ENCODE data around the gene CLDN22.

The CLDN22 gene

GRCh38 chr4:183321079-183321478 lies 1.0 kb upstream of the CLDN22 start:
- DNase-seq, result no peak

- DNase-seq, result no peak
These were observed 1.4 kb downstream of the CLDN22 start for GRCh38 chr4:183318656-183319055.

DNA sequence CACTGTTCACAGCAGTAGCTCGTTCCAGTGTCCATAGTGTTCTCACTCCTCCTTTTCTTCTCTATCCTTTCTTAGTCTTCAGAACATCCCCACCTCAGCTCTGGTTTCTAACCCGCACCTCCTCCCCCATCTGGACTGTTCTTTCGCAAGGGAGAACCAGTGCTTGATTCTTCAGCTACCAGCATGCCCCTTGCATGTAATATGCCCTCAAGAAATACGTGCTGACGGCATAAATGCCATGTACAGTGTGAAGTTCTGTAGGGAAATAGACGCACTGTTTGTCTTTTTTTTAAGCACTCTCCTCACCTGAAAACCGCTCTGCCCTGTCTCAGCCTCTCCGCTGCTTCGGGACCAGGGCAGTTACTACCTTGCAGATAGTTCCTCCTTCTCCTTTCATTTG lies 5.3 kb downstream of the CLDN22 start:
- DNase-seq, result no peak

- DNase-seq, result no peak
These were observed 5.7 kb downstream of the CLDN22 start for GRCh38 chr4:183314336-183314735.

DNA sequence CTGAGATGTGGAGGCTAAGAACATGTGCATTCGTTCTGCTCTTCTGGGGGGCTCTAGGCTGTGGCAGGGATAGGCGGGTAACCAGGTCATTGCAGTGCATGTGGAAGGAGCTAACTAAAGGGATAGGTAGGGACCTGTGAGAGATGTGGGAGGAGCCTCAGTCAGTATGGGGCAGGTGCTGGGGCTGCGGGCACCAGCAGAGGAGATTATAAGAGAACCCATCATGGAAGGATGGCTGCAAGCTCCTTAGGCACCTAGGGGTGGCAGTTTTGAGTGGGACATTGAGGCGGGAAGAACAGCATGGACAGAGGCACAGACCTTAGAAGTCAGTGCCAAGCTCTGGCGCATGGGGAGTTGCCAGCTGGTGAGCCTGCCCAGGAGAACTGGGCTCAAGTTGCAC lies 7.2 kb downstream of the CLDN22 start:
- no peak for DNase-seq

DNA sequence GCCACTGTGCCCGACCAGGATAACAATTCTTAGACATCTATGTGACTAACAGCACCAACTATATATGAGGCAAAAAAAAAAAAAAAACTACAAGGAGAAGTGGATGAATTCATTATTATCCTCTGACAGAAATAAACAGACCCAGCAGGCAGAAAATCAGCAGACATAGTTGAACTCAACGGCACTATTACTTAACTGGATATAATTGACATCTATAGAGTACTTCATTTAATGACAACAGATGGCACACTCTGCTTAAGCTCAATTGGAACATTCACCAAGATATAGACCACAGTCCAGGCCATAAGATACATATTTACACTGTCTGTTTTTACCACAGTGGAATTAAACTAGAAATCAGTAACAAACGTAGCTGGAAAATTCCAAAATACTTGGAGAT lies 13.3 kb downstream of the CLDN22 start:
- no peak for DNase-seq

GRCh38 chr4:183304538-183304937 lies 15.5 kb downstream of the CLDN22 start:
- no peak for DNase-seq

DNA sequence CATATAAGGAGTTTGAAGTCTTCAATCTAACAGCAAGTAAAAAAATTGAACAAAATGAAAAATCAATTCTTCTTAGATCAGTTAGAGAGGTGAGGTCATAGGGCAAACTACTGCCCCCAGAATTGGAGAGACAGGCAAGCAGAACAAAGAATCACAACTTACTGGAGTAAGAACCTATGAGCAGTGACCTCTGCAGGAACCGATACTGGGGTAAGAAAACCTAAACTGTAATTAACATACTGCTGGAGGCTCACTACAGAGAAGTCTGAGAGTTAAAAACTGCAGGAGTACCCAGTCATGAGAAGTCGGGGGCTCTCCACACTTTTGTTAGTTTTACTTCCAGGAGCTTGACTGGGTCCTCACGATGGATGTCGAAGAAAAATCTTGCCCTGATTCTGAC lies 16.0 kb downstream of the CLDN22 start:
- no peak for DNase-seq

GRCh38 chr4:183303301-183303700 lies 16.8 kb downstream of the CLDN22 start:
- DNase-seq, result no peak

DNA sequence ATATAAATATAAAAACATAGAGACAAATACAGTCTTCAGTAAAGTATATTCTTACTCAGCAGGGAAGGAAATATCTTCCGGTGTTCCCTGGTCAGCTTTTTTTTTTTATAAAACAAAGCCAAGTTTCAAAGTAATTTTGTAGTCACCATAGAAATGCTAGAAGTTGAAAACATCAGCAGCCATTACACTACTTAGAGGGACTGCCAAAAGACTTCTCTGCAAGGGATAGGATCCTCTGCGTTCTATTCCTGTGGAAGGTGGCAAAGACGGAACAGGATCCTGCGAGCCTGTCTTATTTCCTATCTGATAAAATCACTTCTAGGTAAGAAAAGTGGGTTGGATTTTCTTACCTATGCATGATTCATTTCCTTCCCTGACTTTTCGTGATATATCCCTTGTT lies 19.4 kb downstream of the CLDN22 start:
- DNase-seq, result no peak

DNA sequence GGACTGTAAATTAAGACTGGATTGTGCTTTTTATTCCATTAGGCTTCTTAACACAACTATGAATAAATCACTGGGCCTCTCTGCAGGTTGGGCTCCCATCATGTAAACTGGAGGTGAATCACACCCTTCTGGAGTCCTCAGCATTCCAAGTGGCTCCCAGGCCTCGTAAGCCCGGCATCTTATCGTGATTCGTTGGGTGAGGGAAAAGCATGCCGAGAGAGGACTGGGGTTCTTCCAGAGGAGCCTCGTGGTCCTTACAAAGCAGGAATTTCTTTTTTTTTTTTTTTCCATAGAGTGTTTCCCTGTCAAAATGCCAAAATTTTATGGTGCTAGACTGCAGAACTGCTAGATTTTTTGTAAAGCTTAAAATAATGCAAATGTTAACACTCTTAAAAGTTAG lies 20.0 kb downstream of the CLDN22 start:
- no peak for DNase-seq

GRCh38 chr4:183299464-183299863 lies 20.6 kb downstream of the CLDN22 start:
- DNase-seq, result no peak

DNA sequence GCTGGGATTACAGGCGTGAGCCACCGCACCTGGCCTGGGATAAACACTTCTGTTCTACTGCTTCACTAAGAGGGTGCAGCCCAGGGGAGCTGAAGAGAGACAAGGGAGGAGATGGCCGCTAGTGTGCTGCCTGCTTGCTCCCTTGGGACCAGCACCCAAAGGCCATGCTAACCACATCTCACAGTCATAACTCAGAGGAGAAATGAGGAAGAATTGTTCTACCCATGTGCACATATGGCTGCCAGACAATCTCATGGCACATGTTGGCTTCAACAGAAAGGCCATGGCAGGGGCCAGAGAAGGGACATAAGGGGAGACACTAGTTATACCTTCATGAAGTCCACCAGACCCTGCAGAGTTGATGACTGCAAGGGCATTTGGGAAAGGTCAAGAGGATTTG lies 22.4 kb downstream of the CLDN22 start:
- no peak for DNase-seq

GRCh38 chr4:183295711-183296110 lies 24.4 kb downstream of the CLDN22 start:
- no peak for DNase-seq

GRCh38 chr4:183291070-183291469 lies 29.0 kb downstream of the CLDN22 start:
- DNase-seq, result no peak

GRCh38 chr4:183289688-183290087 lies 30.4 kb downstream of the CLDN22 start:
- DNase-seq, result no peak

- no peak for DNase-seq
These were observed 31.1 kb downstream of the CLDN22 start for GRCh38 chr4:183288955-183289354.

DNA sequence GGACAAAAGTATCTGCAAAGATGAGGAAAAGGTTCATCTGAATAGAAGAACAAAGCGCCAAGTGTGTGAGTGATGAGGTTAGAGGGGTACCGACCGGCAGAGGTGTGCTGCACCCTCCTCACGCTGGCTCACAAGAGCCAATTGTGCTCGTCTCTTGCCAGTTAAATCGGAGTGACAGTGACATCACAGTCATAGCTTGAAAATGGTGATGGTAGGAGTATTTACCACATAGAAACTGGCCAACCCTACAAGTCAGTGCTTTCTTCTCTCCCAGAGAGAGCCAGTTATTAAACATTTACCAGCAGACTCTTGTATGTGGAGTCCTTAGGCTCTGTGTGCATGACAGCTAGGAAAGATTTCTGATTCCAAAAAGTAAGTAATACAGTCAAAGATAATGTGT lies 32.4 kb downstream of the CLDN22 start:
- no peak for DNase-seq

DNA sequence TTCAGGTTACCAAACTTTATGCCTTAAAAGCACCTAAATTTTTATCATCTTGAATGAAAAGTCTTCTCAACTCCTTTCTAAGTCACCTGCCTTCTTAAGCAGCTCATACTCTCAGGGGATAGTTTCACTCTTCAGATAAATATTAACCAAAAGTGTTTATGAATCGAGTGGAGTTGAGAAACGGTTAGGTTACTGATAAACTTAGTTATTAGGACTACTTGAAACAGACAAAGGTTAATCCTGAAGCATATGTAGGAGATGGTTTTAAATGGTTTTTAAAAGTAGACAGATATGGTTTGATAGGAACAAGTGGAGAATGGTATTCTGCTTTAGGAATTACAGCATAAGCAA lies 32.8 kb downstream of the CLDN22 start:
- no peak for DNase-seq

- no peak for DNase-seq
These were observed 33.3 kb downstream of the CLDN22 start for GRCh38 chr4:183286590-183287308.

- DNase-seq, result no peak
These were observed 34.2 kb downstream of the CLDN22 start for GRCh38 chr4:183285886-183286285.

DNA sequence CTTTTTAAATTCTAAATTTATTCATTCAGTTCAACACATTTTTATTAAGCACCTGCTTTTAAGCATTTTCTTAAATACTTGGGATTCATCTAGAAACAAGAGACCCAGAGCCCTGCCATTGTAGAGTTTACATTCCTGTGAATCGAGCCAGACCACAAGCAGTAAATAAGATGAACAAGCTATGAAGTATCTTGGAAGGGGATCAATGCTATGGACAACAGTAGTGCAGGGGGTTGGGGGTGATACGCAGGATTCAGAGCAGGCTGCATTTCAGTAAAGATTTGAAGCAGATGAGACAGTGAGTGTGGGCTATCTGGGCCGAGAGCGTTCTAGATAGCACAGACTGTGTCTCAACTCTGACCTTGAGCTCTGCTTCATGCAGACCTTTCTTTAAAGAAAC lies 35.1 kb downstream of the CLDN22 start:
- DNase-seq, result no peak

GRCh38 chr4:183284258-183284785 lies 35.8 kb downstream of the CLDN22 start:
- DNase-seq, result no peak

GRCh38 chr4:183276106-183276505 lies 44.0 kb downstream of the CLDN22 start:
- no peak for DNase-seq

DNA sequence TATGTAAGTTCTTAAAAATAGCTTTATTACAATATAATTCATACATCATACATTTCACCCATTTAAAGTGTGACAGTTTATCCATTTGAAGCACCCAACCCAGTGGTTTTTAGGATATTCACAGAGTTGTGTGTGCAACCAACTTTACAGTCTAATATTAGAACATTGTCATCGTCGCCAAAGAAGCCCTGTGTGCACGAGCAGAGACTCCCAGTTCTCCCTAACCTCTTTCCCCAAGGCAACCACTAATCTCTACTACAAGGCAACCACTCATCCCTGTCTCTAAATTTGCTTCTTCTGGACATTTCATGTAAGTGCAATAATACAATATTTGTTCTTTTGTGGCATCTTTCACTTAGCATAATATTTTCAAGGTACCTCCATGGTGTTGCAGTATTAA lies 47.7 kb downstream of the CLDN22 start:
- no peak for DNase-seq
